Measurements from ENCODE around the gene GLB1L2. TPM values are rescaled to one million over a fixed set of nuclear protein-coding genes. Genes with fewer than 3 reads are reported as not detected.
"Not testable (repeated sequence)": the region's sequence is repeated elsewhere in the genome, so short reads cannot be mapped to it uniquely, and the experiment has no call there.

Gene GLB1L2
- total and polyA plus RNA-seq, 2 of the 13 experiments (the other 11 are each of a cell fraction or from before 2014, with no cell fraction given) = 0.59 to 0.69 TPM

- H2AFZ ChIP-seq (ENCODE audit: low read length) = no peak overlapping the region
- ChIA-PET POLR2A (no interaction called here), CTCF (ENCODE audit: low intra/inter-chr PET ratio, low total read pairs) (no interaction called here)
- H3K9ac ChIP-seq (ENCODE audit: insufficient read depth, low read depth, low read length) = no peak overlapping the region
- H3K4me3 ChIP-seq (replicated peaks in 1 of 3; ENCODE audit: insufficient read depth in 1 of 3, low read depth in 2 of 3, low read length in 3 of 3) = no peak overlapping the region
- FAIRE-seq = no peak
- no peak for DNase-seq (ENCODE audit: low spot score)
- H3K4me2 ChIP-seq (ENCODE audit: low read depth, low read length) = no peak overlapping the region
- BruUV-seq (replicated peaks) = no TSS peak
- no peaks in the 10 kb centered on the region for H3K36me3 ChIP-seq (replicated peaks in 1 of 2; ENCODE audit: control insufficient read depth in 1 of 2, insufficient read depth in 2 of 2, low read length in 2 of 2)
- no peaks in the 10 kb centered on the region for H4K20me1 ChIP-seq (ENCODE audit: insufficient read depth, low read length)
- no peak overlapping the region for H3K27ac ChIP-seq (ENCODE audit: extremely low read length, insufficient read depth, low read length)
- ATAC-seq = no peak
- H3K79me2 ChIP-seq (ENCODE audit: insufficient read depth, low read length) = no peaks in the 10 kb centered on the region
- 30% methylated on average over 3 of the region's 3 CpGs for WGBS (ENCODE audit: low lambda C conversion rate)
- no peak for TF ChIP-seq HNF4A (CRISPR knock-in tag; IDR thresholded peaks at IDR 0.05)
- no peak for TF ChIP-seq HOXA7 (CRISPR knock-in tag; IDR thresholded peaks at IDR 0.05)
- TF ChIP-seq, protein P1, sequence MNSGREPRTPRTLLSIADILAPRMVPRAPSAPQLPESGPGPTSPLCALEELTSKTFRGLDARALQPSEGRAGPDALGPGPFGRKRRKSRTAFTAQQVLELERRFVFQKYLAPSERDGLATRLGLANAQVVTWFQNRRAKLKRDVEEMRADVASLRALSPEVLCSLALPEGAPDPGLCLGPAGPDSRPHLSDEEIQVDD (CRISPR knock-in tag; IDR thresholded peaks at IDR 0.05; ENCODE audit: borderline replicate concordance) = no peak
- no peak for TF ChIP-seq NR0B2 (CRISPR knock-in tag; IDR thresholded peaks at IDR 0.05)
- TF ChIP-seq SRSF1 (optimal IDR thresholded peaks at IDR 0.05; ENCODE audit: low read depth, low read length) = no peak
- no peak for TF ChIP-seq MYC (CRISPR knock-in tag; IDR thresholded peaks at IDR 0.05; ENCODE audit: borderline replicate concordance)
- in situ Hi-C loops (cut with HindIII; ENCODE audit: extremely low pct_ligation_motif_present, low pct_unique_long_range_greater_than_20kb) = no loop called here
- no peaks in the 10 kb centered on the region for H3K4me1 ChIP-seq (ENCODE audit: insufficient read depth, low read length)
- no peaks in the 10 kb centered on the region; the same call in 1 of the 2 replicates for H3K9me3 ChIP-seq (ENCODE audit: low read length)
- H3K27me3 ChIP-seq (ENCODE audit: control insufficient read depth in 1 of 2, insufficient read depth in 2 of 2, low read length in 2 of 2) = peaks cover 0 to 24% of the 10 kb centered on the region in 2 experiments; a peak in 3 of 5 replicates
- intact Hi-C loops (cut with micrococcal nuclease; ENCODE audit: unreplicated experiment) = no loop called here
Measured at GRCh38 chr11:134317103-134317502, 14.7 kb upstream of the GLB1L2 start.

DNA sequence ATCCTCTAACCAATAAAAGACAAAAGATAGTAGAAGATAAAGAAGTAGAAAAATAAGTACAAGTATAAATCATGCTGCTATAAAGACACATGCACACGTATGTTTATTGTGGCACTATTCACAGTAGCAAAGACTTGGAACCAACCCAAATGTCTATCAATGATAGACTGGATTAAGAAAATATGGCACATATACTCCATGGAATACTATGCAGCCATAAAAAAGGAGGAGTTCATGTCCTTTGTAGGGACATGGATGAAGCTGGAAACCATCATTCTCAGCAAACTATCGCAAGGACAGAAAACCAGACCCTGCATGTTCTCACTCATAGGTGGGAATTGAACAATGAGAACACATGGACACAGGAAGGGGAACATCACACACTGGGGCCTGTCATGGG, 10.4 kb upstream of the GLB1L2 start:
- intact Hi-C loops (cut with micrococcal nuclease; ENCODE audit: unreplicated experiment); ATAC-seq; DNase-seq (ENCODE audit: low spot score); H3K4me3 ChIP-seq (replicated peaks in 1 of 3; ENCODE audit: insufficient read depth in 1 of 3, low read depth in 2 of 3, low read length in 3 of 3); H3K27me3 ChIP-seq (ENCODE audit: control insufficient read depth in 1 of 2, insufficient read depth in 2 of 2, low read length in 2 of 2); H3K27ac ChIP-seq (ENCODE audit: extremely low read length, insufficient read depth, low read length); POLR2A ChIA-PET; in situ Hi-C loops (cut with HindIII; ENCODE audit: extremely low pct_ligation_motif_present, low pct_unique_long_range_greater_than_20kb); H2AFZ ChIP-seq (ENCODE audit: low read length); CTCF ChIA-PET (ENCODE audit: low intra/inter-chr PET ratio, low total read pairs); H3K79me2 ChIP-seq (ENCODE audit: insufficient read depth, low read length); H4K20me1 ChIP-seq (ENCODE audit: insufficient read depth, low read length); FAIRE-seq; H3K9ac ChIP-seq (ENCODE audit: insufficient read depth, low read depth, low read length); BruUV-seq (replicated peaks); H3K4me1 ChIP-seq (ENCODE audit: insufficient read depth, low read length); H3K9me3 ChIP-seq (ENCODE audit: low read length); H3K36me3 ChIP-seq (replicated peaks in 1 of 2; ENCODE audit: control insufficient read depth in 1 of 2, insufficient read depth in 2 of 2, low read length in 2 of 2); H3K4me2 ChIP-seq (ENCODE audit: low read depth, low read length): not testable (repeated sequence)
- 66% methylated on average over 2 of the region's 2 CpGs for WGBS (ENCODE audit: low lambda C conversion rate)
